CD4-positive, alpha-beta T cell (primary cell): Measurements from ENCODE around the gene IL13RA1. TPM values are rescaled to one million over a fixed set of nuclear protein-coding genes. Genes with fewer than 3 reads are reported as not detected.
"Not testable (repeated sequence)": the region's sequence is repeated elsewhere in the genome, so short reads cannot be mapped to it uniquely, and the experiment has no call there.

Source experiments
- ATAC-seq: fragments of 200-7000 bp; cut with Tn5 transposase; one replicate; pipeline ENCODE4 v1.10.0; 2022; ENCODE audit warnings: mild to moderate bottlenecking; ENCODE audit not compliant: poor library complexity
- CTCF ChIA-PET: fragments of 350-600 bp; sonication (Branson Sonifier 250); formaldehyde crosslinking; loops from one replicate; lab custom pipeline; 2021; ENCODE audit warnings: antibody characterized with exemption, inconsistent platforms; lab: Charles Lee
- POLR2A ChIA-PET: fragments of 350-600 bp; sonication (Branson Sonifier 250); formaldehyde crosslinking; loops from one replicate; lab custom pipeline; 2021; ENCODE audit warnings: antibody characterized with exemption, inconsistent platforms; lab: Charles Lee
- DNase-seq, 14 experiments: peaks; one replicate each; pipeline ENCODE4 v3.0.0-alpha.2; 2013 to 2020; ENCODE audit warnings: mixed read lengths in 2 of 14
- H3K27ac ChIP-seq, 2 donors: one replicate each; pipeline versions ENCODE4 v1.5.1 to v1.7.0; 2013; ENCODE audit warnings: low read length in 2 of 2, low read depth in 1 of 2, mild to moderate bottlenecking in 1 of 2
- H3K27me3 ChIP-seq, 2 experiments: 1 replicate in 1 of 2; 2 replicates in 1 of 2; pipeline versions ENCODE4 v1.6.1 to v1.7.0; 2013; ENCODE audit warnings: low read length in 2 of 2, control low read depth in 1 of 2, mild to moderate bottlenecking in 1 of 2, moderate library complexity in 1 of 2; ENCODE audit not compliant: insufficient read depth in 2 of 2, control insufficient read depth in 1 of 2
- H3K36me3 ChIP-seq: one replicate; pipeline ENCODE4 v1.6.1; 2013; ENCODE audit warnings: low read length, control low read depth; ENCODE audit not compliant: insufficient read depth
- H3K4me1 ChIP-seq: one replicate; pipeline ENCODE4 v1.6.1; 2013; ENCODE audit warnings: low read length, control low read depth; ENCODE audit not compliant: insufficient read depth
- H3K4me3 ChIP-seq: one replicate; pipeline ENCODE4 v1.5.1; 2013; ENCODE audit warnings: mild to moderate bottlenecking, low read length, moderate library complexity
- H3K9me3 ChIP-seq, 2 experiments: 1 replicate in 1 of 2; 2 replicates in 1 of 2; pipeline versions ENCODE4 v1.6.1 to v1.7.0; 2013; ENCODE audit warnings: low read length in 2 of 2, mild to moderate bottlenecking in 2 of 2, control low read depth in 1 of 2, moderate library complexity in 1 of 2; ENCODE audit not compliant: control insufficient read depth in 1 of 2, insufficient read depth in 1 of 2
- H3K27ac Mint-ChIP-seq: one replicate; pipeline ENCODE4 v1.8.0; 2020; ENCODE audit warnings: mixed read lengths
- H3K27me3 Mint-ChIP-seq: one replicate; pipeline ENCODE4 v1.8.0; 2021; ENCODE audit warnings: mixed read lengths
- H3K36me3 Mint-ChIP-seq: one replicate; pipeline ENCODE4 v1.8.0; 2021; ENCODE audit warnings: low read depth, mixed read lengths
- H3K4me1 Mint-ChIP-seq: one replicate; pipeline ENCODE4 v1.8.0; 2021; ENCODE audit warnings: low read depth, mixed read lengths
- H3K4me3 Mint-ChIP-seq: one replicate; pipeline ENCODE4 v1.8.0; 2020; ENCODE audit warnings: mild to moderate bottlenecking, mixed read lengths
- H3K9me3 Mint-ChIP-seq: one replicate; pipeline ENCODE4 v1.8.0; 2020; ENCODE audit warnings: mixed read lengths
- CTCF ChIP-seq: fragments of 200-600 bp; IDR thresholded peaks from one replicate; pipeline ENCODE4 v1.8.0; 2022; ENCODE audit warnings: antibody characterized with exemption, mild to moderate bottlenecking
- intact Hi-C, 2 experiments: fragments of 100-400 bp; cut with DNase I in 1 of 2; cut with micrococcal nuclease in 1 of 2; formaldehyde crosslinking; loops; one replicate each; pipeline versions ENCODE4 v1.15.1 to v1.9.0; 2023 to 2025; cut with DNase I, micrococcal nuclease
- total RNA-seq, 174 experiments: library from RNA in 2 of 174; stranded (reverse) in 2 of 174; gene quantifications; one replicate each; pipeline ENCODE4 v1.2.3 and lab custom pipeline; 2021 to 2026

The IL13RA1 gene
- total RNA-seq, 2 experiments from 2014 or later = 0.69 to 0.78 TPM

GRCh38 chrX:118730500-118731247, 3.3 kb downstream of the IL13RA1 start:
- Histone ChIP-seq H3K27ac (no peak overlapping the region), H3K27me3 (peaks cover 0 to 7% of the 10 kb centered on the region in 2 experiments), H3K9me3 (no peaks in the 10 kb centered on the region), H3K36me3 (no peaks in the 10 kb centered on the region), H3K4me3 (no peak overlapping the region), H3K4me1 (peaks cover 9% of the 10 kb centered on the region)
- Mint-ChIP-seq H3K27ac (no peak overlapping the region), H3K9me3 (no peaks in the 10 kb centered on the region), H3K4me1 (no peaks in the 10 kb centered on the region), H3K27me3 (peaks cover 49% of the 10 kb centered on the region), H3K4me3 (no peak overlapping the region), H3K36me3 (no peaks in the 10 kb centered on the region)
- DNase-seq = no peak
- TF ChIP-seq CTCF = no peak
- POLR2A ChIA-PET = no interaction called here
- CTCF ChIA-PET = no interaction called here
- intact Hi-C loops = no loop called here
- no peak for ATAC-seq

GRCh38 chrX:118732551-118732950, 5.1 kb downstream of the IL13RA1 start:
- CTCF ChIA-PET = interaction anchor here (0.6 kb wide), 1 partner anchor 286 kb away, joined by 3 read pairs; no protein-coding TSS in a partner anchor
- POLR2A ChIA-PET, H3K9me3 ChIP-seq, H3K36me3 Mint-ChIP-seq, ATAC-seq, H3K27me3 ChIP-seq, H3K36me3 ChIP-seq, H3K4me1 ChIP-seq, DNase-seq, H3K27ac Mint-ChIP-seq, H3K4me3 Mint-ChIP-seq, intact Hi-C loops, H3K9me3 Mint-ChIP-seq, H3K4me3 ChIP-seq, H3K4me1 Mint-ChIP-seq, H3K27ac ChIP-seq: not testable (repeated sequence)
- peaks cover 49% of the 10 kb centered on the region for H3K27me3 Mint-ChIP-seq

DNA sequence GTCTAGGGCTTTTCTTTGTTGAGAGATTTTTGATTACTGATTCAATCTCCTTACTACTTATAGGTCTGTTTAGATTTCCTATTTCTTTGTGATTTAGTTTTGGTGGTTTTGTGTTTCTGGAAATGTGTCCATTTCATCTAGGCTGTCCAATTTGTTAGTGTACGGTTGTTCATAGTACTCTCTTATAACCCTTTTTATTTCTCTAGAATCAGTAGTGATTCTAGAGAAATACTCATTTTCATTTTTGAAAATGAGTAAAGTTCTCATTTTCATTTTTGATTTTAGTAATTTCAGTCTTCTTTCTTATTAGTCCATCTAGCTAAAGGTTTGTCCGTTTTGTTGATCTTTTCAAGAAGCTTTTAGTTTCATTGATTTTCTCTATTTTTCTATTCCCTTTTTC, 7.5 kb downstream of the IL13RA1 start:
- ATAC-seq = no peak
- ChIA-PET CTCF (interaction anchor here (0.6 kb wide), 1 partner anchor 386 kb away, joined by 4 read pairs; no protein-coding TSS in a partner anchor), POLR2A (no interaction called here)
- H3K4me1 ChIP-seq = no peaks in the 10 kb centered on the region
- no peaks in the 10 kb centered on the region for H3K36me3 ChIP-seq
- no peak for TF ChIP-seq CTCF
- Mint-ChIP-seq H3K36me3 (no peaks in the 10 kb centered on the region), H3K9me3 (no peaks in the 10 kb centered on the region), H3K4me3 (no peak overlapping the region), H3K27ac (no peak overlapping the region), H3K27me3 (peaks cover 37% of the 10 kb centered on the region), H3K4me1 (no peaks in the 10 kb centered on the region)
- H3K27me3 ChIP-seq = no peaks in the 10 kb centered on the region
- intact Hi-C loops = no loop called here
- H3K27ac ChIP-seq = no peak overlapping the region
- no peak for DNase-seq
- no peaks in the 10 kb centered on the region for H3K9me3 ChIP-seq
- H3K4me3 ChIP-seq = no peak overlapping the region
